ENCODE results near the gene POLR1G.

POLR1G gene

GRCh38 chr19:45380107-45380506, 26.3 kb upstream of the POLR1G start:
- TF ChIP-seq POLR2A (IDR thresholded peaks at IDR 0.05; ENCODE audit: low read depth, low read length) = no peak
- FAIRE-seq = no peak
- DNase-seq (ENCODE audit: insufficient read length, low spot score) = no peak

- DNase-seq (ENCODE audit: insufficient read length, low spot score) (no peak), FAIRE-seq (no peak)
- no peak for TF ChIP-seq POLR2A (IDR thresholded peaks at IDR 0.05; ENCODE audit: low read depth, low read length)
These were observed 24.0 kb upstream of the POLR1G start for GRCh38 chr19:45382426-45382825.

- DNase-seq (ENCODE audit: insufficient read length, low spot score) (no peak), FAIRE-seq (no peak)
- no peak for TF ChIP-seq POLR2A (IDR thresholded peaks at IDR 0.05; ENCODE audit: low read depth, low read length)
These were observed 20.8 kb upstream of the POLR1G start for GRCh38 chr19:45385392-45386221.

- no peak for DNase-seq (ENCODE audit: insufficient read length, low spot score)
- no peak for FAIRE-seq
- TF ChIP-seq POLR2A (IDR thresholded peaks at IDR 0.05; ENCODE audit: low read depth, low read length) = no peak
These were observed 15.1 kb upstream of the POLR1G start for GRCh38 chr19:45391346-45391745.

- no peak for TF ChIP-seq POLR2A (IDR thresholded peaks at IDR 0.05; ENCODE audit: low read depth, low read length)
- no peak for DNase-seq (ENCODE audit: insufficient read length, low spot score)
- FAIRE-seq = no peak
These were observed 14.4 kb upstream of the POLR1G start for GRCh38 chr19:45391871-45392665.

GRCh38 chr19:45395821-45396617, 10.4 kb upstream of the POLR1G start:
- TF ChIP-seq POLR2A (IDR thresholded peaks at IDR 0.05; ENCODE audit: low read depth, low read length) = no peak
- FAIRE-seq (no peak), DNase-seq (ENCODE audit: insufficient read length, low spot score) (no peak)

- TF ChIP-seq POLR2A (IDR thresholded peaks at IDR 0.05; ENCODE audit: low read depth, low read length) = no peak
- FAIRE-seq (no peak), DNase-seq (ENCODE audit: insufficient read length, low spot score) (no peak)
These were observed 6.3 kb upstream of the POLR1G start for GRCh38 chr19:45400192-45400591.

- DNase-seq (ENCODE audit: insufficient read length, low spot score) (no peak), FAIRE-seq (no peak)
- no peak for TF ChIP-seq POLR2A (IDR thresholded peaks at IDR 0.05; ENCODE audit: low read depth, low read length)
These were observed 4.6 kb upstream of the POLR1G start for GRCh38 chr19:45401815-45402214.

- FAIRE-seq = no peak
- TF ChIP-seq POLR2A (IDR thresholded peaks at IDR 0.05; ENCODE audit: low read depth, low read length) = no peak
- no peak for DNase-seq (ENCODE audit: insufficient read length, low spot score)
These were observed 4.0 kb upstream of the POLR1G start for GRCh38 chr19:45402298-45403061.

GRCh38 chr19:45403272-45403671, 3.2 kb upstream of the POLR1G start:
- no peak for TF ChIP-seq POLR2A (IDR thresholded peaks at IDR 0.05; ENCODE audit: low read depth, low read length)
- DNase-seq (ENCODE audit: insufficient read length, low spot score) (no peak), FAIRE-seq (no peak)

GRCh38 chr19:45403781-45404556, 2.5 kb upstream of the POLR1G start:
- DNase-seq (ENCODE audit: insufficient read length, low spot score) = peak; percentile 42
- FAIRE-seq = no peak
- no peak for TF ChIP-seq POLR2A (IDR thresholded peaks at IDR 0.05; ENCODE audit: low read depth, low read length)

GRCh38 chr19:45404557-45405434, 1.6 kb upstream of the POLR1G start, which contains the start of gene PPP1R13L:
TSS of gene PPP1R13L (minus strand) at chr19:45405069. CDS start at chr19:45398318, 6,751 bp downstream.
- DNase-seq (ENCODE audit: insufficient read length, low spot score) (peak; percentile 79), FAIRE-seq (peak; percentile 36)
- 0 out of 2 replicates have a peak, but pooled peaks have one; percentile 20 for TF ChIP-seq POLR2A (IDR thresholded peaks at IDR 0.05; ENCODE audit: low read depth, low read length)
